ENCODE results near the gene CPT1B.

CPT1B gene

GRCh38 chr22:50606946-50607658 lies 28.9 kb upstream of the CPT1B start:
- Histone ChIP-seq H3K4me1 (ENCODE audit: control insufficient read depth, insufficient read depth, low read length) (no peaks in the 10 kb centered on the region), H3K4me3 (ENCODE audit: low read length) (no peak overlapping the region), H3K9ac (ENCODE audit: low read length) (no peak overlapping the region), H3K27me3 (ENCODE audit: control insufficient read depth, insufficient read depth, low read length) (peaks cover 38% of the 10 kb centered on the region), H3K36me3 (ENCODE audit: control insufficient read depth, insufficient read depth, low read length) (no peaks in the 10 kb centered on the region), H3K9me3 (ENCODE audit: control insufficient read depth, low read length) (no peaks in the 10 kb centered on the region)

GRCh38 chr22:50606165-50606945 lies 28.1 kb upstream of the CPT1B start:
- H3K4me1 ChIP-seq (ENCODE audit: control insufficient read depth, insufficient read depth, low read length): no peaks in the 10 kb centered on the region
- peaks cover 44% of the 10 kb centered on the region for H3K27me3 ChIP-seq (ENCODE audit: control insufficient read depth, insufficient read depth, low read length)
- H3K9me3 ChIP-seq (ENCODE audit: control insufficient read depth, low read length): no peaks in the 10 kb centered on the region
- H3K36me3 ChIP-seq (ENCODE audit: control insufficient read depth, insufficient read depth, low read length): no peaks in the 10 kb centered on the region
- H3K9ac ChIP-seq (ENCODE audit: low read length): no peak overlapping the region
- no peak overlapping the region for H3K4me3 ChIP-seq (ENCODE audit: low read length)

DNA sequence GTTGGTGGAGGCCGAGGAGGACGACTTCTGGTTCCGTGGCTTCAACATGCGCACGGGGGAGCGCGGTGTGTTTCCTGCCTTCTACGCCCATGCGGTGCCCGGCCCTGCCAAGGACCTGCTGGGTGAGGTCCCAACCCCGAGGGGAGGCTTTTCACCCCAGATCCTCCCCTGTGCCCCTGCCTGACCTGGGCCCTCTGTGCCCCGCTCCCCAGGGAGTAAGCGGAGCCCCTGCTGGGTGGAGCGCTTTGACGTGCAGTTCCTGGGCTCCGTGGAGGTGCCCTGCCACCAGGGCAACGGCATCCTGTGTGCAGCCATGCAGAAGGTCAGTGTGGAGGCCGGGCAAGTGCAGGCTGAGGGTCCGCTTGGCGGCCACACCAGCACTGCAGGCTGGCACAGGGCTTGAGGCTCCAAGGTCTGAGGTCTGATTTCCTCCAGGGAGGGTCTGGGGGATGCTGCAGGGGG lies 27.4 kb upstream of the CPT1B start:
- Histone ChIP-seq H3K4me1 (ENCODE audit: control insufficient read depth, insufficient read depth, low read length) (no peaks in the 10 kb centered on the region), H3K9me3 (ENCODE audit: control insufficient read depth, low read length) (no peaks in the 10 kb centered on the region), H3K36me3 (ENCODE audit: control insufficient read depth, insufficient read depth, low read length) (no peaks in the 10 kb centered on the region), H3K4me3 (ENCODE audit: low read length) (no peak overlapping the region), H3K27me3 (ENCODE audit: control insufficient read depth, insufficient read depth, low read length) (peaks cover 48% of the 10 kb centered on the region), H3K9ac (ENCODE audit: low read length) (no peak overlapping the region)

GRCh38 chr22:50605002-50605612 lies 26.9 kb upstream of the CPT1B start:
- Histone ChIP-seq H3K4me3 (ENCODE audit: low read length) (no peak overlapping the region), H3K27me3 (ENCODE audit: control insufficient read depth, insufficient read depth, low read length) (peaks cover 47% of the 10 kb centered on the region), H3K9me3 (ENCODE audit: control insufficient read depth, low read length) (no peaks in the 10 kb centered on the region), H3K36me3 (ENCODE audit: control insufficient read depth, insufficient read depth, low read length) (no peaks in the 10 kb centered on the region), H3K9ac (ENCODE audit: low read length) (no peak overlapping the region), H3K4me1 (ENCODE audit: control insufficient read depth, insufficient read depth, low read length) (no peaks in the 10 kb centered on the region)

- Histone ChIP-seq H3K4me1 (ENCODE audit: control insufficient read depth, insufficient read depth, low read length) (peaks cover 3% of the 10 kb centered on the region), H3K9me3 (ENCODE audit: control insufficient read depth, low read length) (no peaks in the 10 kb centered on the region), H3K4me3 (ENCODE audit: low read length) (no peak overlapping the region), H3K36me3 (ENCODE audit: control insufficient read depth, insufficient read depth, low read length) (no peaks in the 10 kb centered on the region), H3K27me3 (ENCODE audit: control insufficient read depth, insufficient read depth, low read length) (peaks cover 49% of the 10 kb centered on the region), H3K9ac (ENCODE audit: low read length) (no peak overlapping the region)
These were observed 26.2 kb upstream of the CPT1B start for GRCh38 chr22:50604256-50605001.

DNA sequence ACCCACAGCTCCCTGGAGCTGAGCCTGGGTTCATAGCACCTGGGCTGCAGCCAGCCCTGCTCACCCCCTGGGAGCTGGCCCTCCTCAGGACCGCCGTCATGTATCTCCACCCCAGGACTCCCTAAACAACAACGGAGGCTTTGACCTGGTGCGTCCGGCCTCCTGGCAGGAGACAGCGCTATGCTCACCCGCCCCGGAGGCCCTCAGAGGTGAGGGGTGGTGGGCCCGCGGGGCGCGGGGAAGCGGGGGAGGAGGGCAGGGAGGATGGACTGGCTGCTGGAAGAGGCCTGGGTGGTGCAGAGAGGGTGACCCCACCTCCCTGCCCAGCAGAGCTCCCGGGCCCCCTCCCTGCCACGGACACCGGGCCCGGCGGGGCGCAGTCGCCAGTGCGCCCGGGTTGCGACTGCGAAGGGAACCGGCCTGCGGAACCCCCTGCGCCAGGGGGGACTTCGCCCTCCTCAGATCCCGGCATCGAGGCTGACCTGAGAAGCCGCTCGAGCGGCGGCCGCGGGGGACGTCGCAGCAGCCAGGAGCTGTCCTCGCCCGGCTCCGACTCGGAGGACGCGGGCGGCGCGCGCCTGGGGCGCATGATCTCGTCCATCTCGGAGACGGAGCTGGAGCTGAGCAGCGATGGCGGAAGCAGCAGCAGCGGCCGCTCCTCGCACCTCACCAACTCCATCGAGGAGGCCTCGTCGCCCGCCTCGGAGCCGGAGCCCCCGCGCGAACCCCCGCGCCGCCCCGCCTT lies 25.5 kb upstream of the CPT1B start:
- Histone ChIP-seq H3K4me3 (ENCODE audit: low read length) (no peak overlapping the region), H3K9me3 (ENCODE audit: control insufficient read depth, low read length) (no peaks in the 10 kb centered on the region), H3K27me3 (ENCODE audit: control insufficient read depth, insufficient read depth, low read length) (peaks cover 49% of the 10 kb centered on the region), H3K4me1 (ENCODE audit: control insufficient read depth, insufficient read depth, low read length) (peaks cover 3% of the 10 kb centered on the region), H3K9ac (ENCODE audit: low read length) (no peak overlapping the region), H3K36me3 (ENCODE audit: control insufficient read depth, insufficient read depth, low read length) (no peaks in the 10 kb centered on the region)

DNA sequence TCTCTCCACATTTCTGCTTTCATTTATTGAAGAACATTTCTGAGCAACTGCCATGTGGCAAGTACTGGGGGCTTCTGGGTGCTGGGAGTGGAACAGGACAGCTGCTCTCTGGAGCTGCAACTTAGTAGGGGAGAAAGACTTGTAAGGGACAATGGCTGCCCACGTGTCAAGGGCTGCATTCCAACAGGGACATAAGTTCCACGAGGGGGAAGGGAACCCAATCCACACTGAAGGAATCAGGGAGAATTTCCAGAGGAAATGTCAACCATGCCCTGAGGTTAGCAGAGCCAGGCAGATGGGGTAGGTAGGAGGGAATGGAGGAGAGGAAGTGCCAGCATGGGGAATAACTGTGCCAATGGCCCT lies 24.1 kb upstream of the CPT1B start:
- H3K9ac ChIP-seq (ENCODE audit: low read length): no peak overlapping the region
- peaks cover 49% of the 10 kb centered on the region for H3K27me3 ChIP-seq (ENCODE audit: control insufficient read depth, insufficient read depth, low read length)

DNA sequence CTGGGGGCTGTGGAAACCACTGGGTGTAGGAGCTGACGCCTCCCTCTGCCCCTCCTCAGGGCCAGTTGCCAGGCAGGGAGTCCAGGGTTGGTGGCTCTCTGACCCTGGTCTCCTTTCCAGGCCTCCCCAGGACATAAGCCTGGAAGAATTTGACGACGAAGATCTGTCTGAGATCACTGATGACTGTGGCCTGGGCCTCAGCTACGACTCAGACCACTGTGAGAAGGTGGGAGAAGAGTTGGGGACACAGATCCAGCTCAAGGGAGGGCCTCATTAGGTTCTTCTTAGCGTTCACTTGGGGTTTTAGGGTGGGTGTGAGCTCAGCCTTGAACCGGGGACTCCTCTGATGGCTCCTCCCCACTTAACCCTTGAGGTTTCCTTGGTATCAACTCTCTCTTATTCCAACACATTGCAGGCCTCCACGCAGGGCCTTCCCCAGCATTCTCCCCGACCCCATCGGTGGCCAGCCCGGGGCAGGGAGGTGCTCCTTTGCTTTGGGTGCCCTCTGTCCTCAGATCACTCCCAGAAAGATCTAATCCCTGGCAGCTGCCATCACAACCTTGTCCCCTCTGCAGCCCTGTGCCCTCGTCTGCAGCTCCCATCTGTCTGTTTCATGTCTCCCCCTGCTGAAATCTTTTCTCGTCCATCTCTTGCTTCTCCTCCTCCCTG lies 23.6 kb upstream of the CPT1B start:
- H3K27me3 ChIP-seq (ENCODE audit: control insufficient read depth, insufficient read depth, low read length): peaks cover 49% of the 10 kb centered on the region
- H3K9ac ChIP-seq (ENCODE audit: low read length): no peak overlapping the region

More for the DNA sequence above, 24.1 kb upstream of the CPT1B start:
- Histone ChIP-seq H3K4me1 (ENCODE audit: control insufficient read depth, insufficient read depth, low read length) (peaks cover 3% of the 10 kb centered on the region), H3K9me3 (ENCODE audit: control insufficient read depth, low read length) (no peaks in the 10 kb centered on the region), H3K4me3 (ENCODE audit: low read length) (no peak overlapping the region), H3K36me3 (ENCODE audit: control insufficient read depth, insufficient read depth, low read length) (no peaks in the 10 kb centered on the region)

GRCh38 chr22:50600967-50601668 lies 22.9 kb upstream of the CPT1B start:
- Histone ChIP-seq H3K27me3 (ENCODE audit: control insufficient read depth, insufficient read depth, low read length) (peaks cover 45% of the 10 kb centered on the region), H3K9ac (ENCODE audit: low read length) (peak overlapping the region; percentile 22), H3K4me1 (ENCODE audit: control insufficient read depth, insufficient read depth, low read length) (peaks cover 3% of the 10 kb centered on the region), H3K36me3 (ENCODE audit: control insufficient read depth, insufficient read depth, low read length) (no peaks in the 10 kb centered on the region), H3K9me3 (ENCODE audit: control insufficient read depth, low read length) (no peaks in the 10 kb centered on the region), H3K4me3 (ENCODE audit: low read length) (no peak overlapping the region)

More for the DNA sequence above, 23.6 kb upstream of the CPT1B start:
- Histone ChIP-seq H3K4me1 (ENCODE audit: control insufficient read depth, insufficient read depth, low read length) (peaks cover 3% of the 10 kb centered on the region), H3K36me3 (ENCODE audit: control insufficient read depth, insufficient read depth, low read length) (no peaks in the 10 kb centered on the region), H3K9me3 (ENCODE audit: control insufficient read depth, low read length) (no peaks in the 10 kb centered on the region), H3K4me3 (ENCODE audit: low read length) (no peak overlapping the region)

GRCh38 chr22:50600538-50600937 lies 22.3 kb upstream of the CPT1B start, which contains the start of gene MAPK8IP2:
TSS of gene MAPK8IP2 (plus strand) at chr22:50600793. CDS start at chr22:50600819, 26 bp downstream.
- Histone ChIP-seq H3K9ac (ENCODE audit: low read length) (peak within 1 kb of the TSS; percentile 22), H3K4me1 (ENCODE audit: control insufficient read depth, insufficient read depth, low read length) (peaks cover 3% of the 10 kb centered on the region), H3K36me3 (ENCODE audit: control insufficient read depth, insufficient read depth, low read length) (no peaks in the 10 kb centered on the region), H3K27me3 (ENCODE audit: control insufficient read depth, insufficient read depth, low read length) (peaks cover 40% of the 10 kb centered on the region), H3K9me3 (ENCODE audit: control insufficient read depth, low read length) (no peaks in the 10 kb centered on the region), H3K4me3 (ENCODE audit: low read length) (no peak within 1 kb of the TSS)

Data from mucosa of stomach (tissue), 1 donor.